Measurements from ENCODE around the gene PTPN4. TPM values are rescaled to one million over a fixed set of nuclear protein-coding genes. Genes with fewer than 3 reads are reported as not detected.

Gene PTPN4
- total RNA-seq, 1 experiment from 2014 or later, result 60.7 TPM

GRCh38 chr2:119939915-119940314 is 180.2 kb downstream of the PTPN4 start:
- no peaks in the 10 kb centered on the region for H3K9me2 ChIP-seq (ENCODE audit: insufficient read depth)
- H3K27me3 ChIP-seq (ENCODE audit: insufficient read depth, low read depth), result no peaks in the 10 kb centered on the region
- no peak overlapping the region for H3K4me3 ChIP-seq
- intact Hi-C loops (cut with micrococcal nuclease; ENCODE audit: unreplicated experiment), result no loop called here
- no peaks in the 10 kb centered on the region for H3K9me3 ChIP-seq (ENCODE audit: insufficient read depth, low read depth)
- no peak overlapping the region for H3K4me2 ChIP-seq
- no peaks in the 10 kb centered on the region for H3F3A ChIP-seq (ENCODE audit: insufficient read depth, low read depth)
- DNase-seq, result no peak
- BruUV-seq (replicated peaks), result no TSS peak
- H3K79me2 ChIP-seq (ENCODE audit: low read depth), result no peaks in the 10 kb centered on the region
- ChIA-PET CTCF (no interaction called here), POLR2A (ENCODE audit: unreplicated experiment) (no interaction called here)
- H2AFZ ChIP-seq, result no peak overlapping the region
- H3K4me1 ChIP-seq (replicated peaks; ENCODE audit: insufficient read depth), result no peaks in the 10 kb centered on the region
- H3K36me3 ChIP-seq (ENCODE audit: low read depth), result peaks cover 17% of the 10 kb centered on the region
- H3K27ac ChIP-seq, result no peak overlapping the region
- TF ChIP-seq EZH2 (IDR thresholded peaks at IDR 0.05; ENCODE audit: low read depth) (no peak), CTCF (conservative IDR thresholded peaks at IDR 0.05) (no peak)
- 0 out of 2 replicates have a peak, but pooled peaks cover 4% of the 10 kb centered on the region for H4K20me1 ChIP-seq (ENCODE audit: insufficient read depth)

GRCh38 chr2:119940856-119941255 is 181.1 kb downstream of the PTPN4 start:
- POLR2A ChIA-PET (ENCODE audit: unreplicated experiment), result no interaction called here
- H4K20me1 ChIP-seq (ENCODE audit: insufficient read depth), result 0 out of 2 replicates have a peak, but pooled peaks cover 4% of the 10 kb centered on the region
- H3K79me2 ChIP-seq (ENCODE audit: low read depth), result no peaks in the 10 kb centered on the region
- no peaks in the 10 kb centered on the region for H3K4me1 ChIP-seq (replicated peaks; ENCODE audit: insufficient read depth)
- no peaks in the 10 kb centered on the region for H3K9me2 ChIP-seq (ENCODE audit: insufficient read depth)
- H2AFZ ChIP-seq, result no peak overlapping the region
- TF ChIP-seq CTCF (conservative IDR thresholded peaks at IDR 0.05) (no peak), EZH2 (IDR thresholded peaks at IDR 0.05; ENCODE audit: low read depth) (no peak)
- no peak overlapping the region for H3K4me3 ChIP-seq
- no peaks in the 10 kb centered on the region for H3F3A ChIP-seq (ENCODE audit: insufficient read depth, low read depth)
- H3K27ac ChIP-seq, result no peak overlapping the region
- no peaks in the 10 kb centered on the region for H3K9me3 ChIP-seq (ENCODE audit: insufficient read depth, low read depth)
- CTCF ChIA-PET, result no interaction called here
- BruUV-seq (replicated peaks), result no TSS peak
- no peaks in the 10 kb centered on the region for H3K27me3 ChIP-seq (ENCODE audit: insufficient read depth, low read depth)
- intact Hi-C loops (cut with micrococcal nuclease; ENCODE audit: unreplicated experiment), result no loop called here
- DNase-seq, result no peak
- H3K4me2 ChIP-seq, result no peak overlapping the region
- peaks cover 21% of the 10 kb centered on the region for H3K36me3 ChIP-seq (ENCODE audit: low read depth)

- no peaks in the 10 kb centered on the region for H3K4me1 ChIP-seq (replicated peaks; ENCODE audit: insufficient read depth)
- BruUV-seq (replicated peaks), result no TSS peak
- no peaks in the 10 kb centered on the region for H3K9me3 ChIP-seq (ENCODE audit: insufficient read depth, low read depth)
- H3F3A ChIP-seq (ENCODE audit: insufficient read depth, low read depth), result no peaks in the 10 kb centered on the region
- no peaks in the 10 kb centered on the region for H3K27me3 ChIP-seq (ENCODE audit: insufficient read depth, low read depth)
- H3K79me2 ChIP-seq (ENCODE audit: low read depth), result no peaks in the 10 kb centered on the region
- H3K36me3 ChIP-seq (ENCODE audit: low read depth), result peaks cover 21% of the 10 kb centered on the region
- POLR2A ChIA-PET (ENCODE audit: unreplicated experiment), result interaction anchor here (0.7 kb wide), 1 partner anchor 173 kb away, joined by 3 read pairs; no protein-coding TSS in a partner anchor
- H2AFZ ChIP-seq, result no peak overlapping the region
- TF ChIP-seq CTCF (conservative IDR thresholded peaks at IDR 0.05) (no peak), EZH2 (IDR thresholded peaks at IDR 0.05; ENCODE audit: low read depth) (no peak)
- CTCF ChIA-PET, result no interaction called here
- no peak overlapping the region for H3K4me3 ChIP-seq
- H3K4me2 ChIP-seq, result no peak overlapping the region
- no peaks in the 10 kb centered on the region for H3K9me2 ChIP-seq (ENCODE audit: insufficient read depth)
- intact Hi-C loops (cut with micrococcal nuclease; ENCODE audit: unreplicated experiment), result no loop called here
- H3K27ac ChIP-seq, result no peak overlapping the region
- no peak for DNase-seq
- 0 out of 2 replicates have a peak, but pooled peaks cover 4% of the 10 kb centered on the region for H4K20me1 ChIP-seq (ENCODE audit: insufficient read depth)
Measured at GRCh38 chr2:119941388-119941787, 181.7 kb downstream of the PTPN4 start.

Data from PC-9 (cell line).